ENCODE results near the gene TMEM134.

The TMEM134 gene

GRCh38 chr11:67456068-67456705 lies 12.9 kb downstream of the TMEM134 start:
- no peak overlapping the region for H3K27ac ChIP-seq
- TF ChIP-seq ZFX (IDR thresholded peaks at IDR 0.05; ENCODE audit: borderline replicate concordance) (no peak), CTCF (IDR thresholded peaks at IDR 0.05) (no peak)

GRCh38 chr11:67455054-67455453 lies 14.0 kb downstream of the TMEM134 start, which contains the start of gene CABP4:
Gene CABP4, plus strand, starts transcription at chr11:67455354. Its CDS starts 70 bp downstream, at chr11:67455424.
- TF ChIP-seq ZFX (IDR thresholded peaks at IDR 0.05; ENCODE audit: borderline replicate concordance) (no peak), CTCF (IDR thresholded peaks at IDR 0.05) (no peak)
- no peak within 1 kb of the TSS for H3K27ac ChIP-seq

GRCh38 chr11:67453816-67454732 lies 15.0 kb downstream of the TMEM134 start:
- no peak overlapping the region for H3K27ac ChIP-seq
- TF ChIP-seq CTCF (IDR thresholded peaks at IDR 0.05) (no peak), ZFX (IDR thresholded peaks at IDR 0.05; ENCODE audit: borderline replicate concordance) (no peak)

GRCh38 chr11:67452141-67452952 lies 16.7 kb downstream of the TMEM134 start, which contains the start of gene GPR152:
Gene GPR152, minus strand, starts transcription at chr11:67452729. Its CDS starts 5 bp downstream, at chr11:67452724.
- peak within 1 kb of the TSS; percentile 61 for H3K27ac ChIP-seq
- TF ChIP-seq CTCF (IDR thresholded peaks at IDR 0.05) (0 out of 2 replicates have a peak, but pooled peaks have one; percentile 13), ZFX (IDR thresholded peaks at IDR 0.05; ENCODE audit: borderline replicate concordance) (no peak)

- TF ChIP-seq CTCF (IDR thresholded peaks at IDR 0.05) (no peak), ZFX (IDR thresholded peaks at IDR 0.05; ENCODE audit: borderline replicate concordance) (no peak)
- H3K27ac ChIP-seq, result peak overlapping the region; percentile 61; the same call in 1 of the 2 replicates
These were observed 17.4 kb downstream of the TMEM134 start for GRCh38 chr11:67451658-67451976.

- no peak overlapping the region for H3K27ac ChIP-seq
- TF ChIP-seq ZFX (IDR thresholded peaks at IDR 0.05; ENCODE audit: borderline replicate concordance) (no peak), CTCF (IDR thresholded peaks at IDR 0.05) (no peak)
These were observed 18.0 kb downstream of the TMEM134 start for GRCh38 chr11:67450796-67451657.

Measured in 22Rv1 (cell line).